Measurements from ENCODE around the gene KNDC1.

The KNDC1 gene

DNA sequence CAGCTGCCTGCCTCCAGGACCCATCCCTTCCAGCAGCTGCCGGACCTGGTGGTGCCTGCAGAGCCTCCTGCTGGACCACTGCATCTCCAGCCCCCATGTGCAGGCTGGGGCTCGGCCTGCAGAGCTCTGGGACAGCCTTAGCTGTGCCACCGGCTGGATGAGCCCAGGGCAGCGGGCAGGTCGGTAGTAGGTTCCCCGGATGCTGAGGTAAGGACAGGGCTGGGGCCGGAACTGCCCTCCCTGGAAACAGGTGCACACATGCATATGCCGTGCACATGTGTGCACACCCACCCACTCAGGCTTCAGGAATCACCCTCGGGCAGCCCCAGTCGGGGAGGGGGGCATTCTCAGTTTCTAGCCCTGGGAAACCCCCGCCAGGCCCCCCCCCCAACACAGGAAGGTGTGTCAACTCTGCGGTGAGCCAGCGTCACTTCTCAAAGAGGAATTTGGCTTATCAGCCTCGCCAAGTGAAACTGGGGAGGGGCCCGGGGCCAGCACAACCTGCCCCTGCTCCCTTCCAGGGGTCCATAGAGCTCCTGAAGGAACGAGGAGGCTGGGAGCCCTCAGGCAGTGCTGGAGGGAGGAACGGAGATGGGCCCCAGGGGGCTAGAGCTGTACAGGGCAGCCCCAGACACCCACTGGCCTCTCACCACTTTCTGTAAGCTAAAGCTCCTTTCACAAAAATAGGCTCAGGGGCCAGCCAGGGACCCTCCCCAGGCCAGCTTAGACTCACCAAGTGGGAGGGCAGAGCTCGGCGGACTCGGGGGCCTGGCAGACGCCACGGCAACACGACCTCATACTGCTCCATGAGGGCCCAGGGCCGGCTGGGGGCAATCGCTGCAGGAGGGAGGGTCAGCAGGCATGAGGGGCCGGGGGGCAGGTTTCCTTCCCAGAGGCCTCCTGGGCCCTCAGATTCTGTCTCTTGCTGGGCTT, 115.0 kb downstream of the KNDC1 start:
- DNase-seq (ENCODE audit: low read depth, low spot score) = no peak

DNA sequence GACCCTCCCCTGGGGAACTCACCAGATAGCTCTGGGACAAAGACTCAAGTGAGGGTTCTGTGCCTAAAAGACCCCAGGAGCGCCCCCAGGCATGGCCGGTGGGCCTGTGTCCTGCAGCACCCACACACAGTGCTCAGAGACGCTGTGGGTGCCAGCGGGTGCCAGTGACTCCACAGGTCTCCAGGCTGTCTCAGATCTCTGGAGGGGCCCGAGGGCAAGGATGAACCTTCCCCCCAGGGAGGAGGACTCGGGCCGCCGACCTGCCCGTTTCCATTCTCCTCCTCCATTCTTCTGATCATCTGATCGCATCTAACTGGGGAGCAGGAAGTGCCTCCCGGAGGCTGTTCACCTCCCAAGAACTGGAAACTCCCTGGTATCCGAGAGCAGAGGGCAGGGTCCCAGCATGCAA, 115.7 kb downstream of the KNDC1 start:
- DNase-seq (ENCODE audit: low read depth, low spot score) = no peak
